Mesenchymal stem cell (in vitro differentiated cells and primary cell): ENCODE measurements around the gene RIMKLA.

Source experiments
- DNase-seq: peaks from one replicate; pipeline ENCODE4 v3.0.0-alpha.2; 2013
- H2AFZ ChIP-seq: one replicate; pipeline ENCODE4 v1.6.1; 2013; ENCODE audit warnings: low read depth, mild to moderate bottlenecking, control low read depth, inconsistent platforms, low read length, moderate library complexity
- H2AK5ac ChIP-seq: 2 replicates; pipeline ENCODE4 v1.6.1; 2013; ENCODE audit warnings: low read length, moderate library complexity, mild to moderate bottlenecking, inconsistent platforms; ENCODE audit not compliant: severe bottlenecking
- H2BK120ac ChIP-seq: one replicate; pipeline ENCODE4 v1.6.1; 2013; ENCODE audit warnings: low read depth, mild to moderate bottlenecking, inconsistent platforms, low read length, moderate library complexity
- H2BK12ac ChIP-seq, 2 experiments: one replicate each; pipeline ENCODE4 v1.6.1; 2013; ENCODE audit warnings: inconsistent platforms in 2 of 2, low read length in 2 of 2, mild to moderate bottlenecking in 2 of 2, moderate library complexity in 2 of 2, control low read depth in 1 of 2
- H2BK15ac ChIP-seq: one replicate; pipeline ENCODE4 v1.6.1; 2013; ENCODE audit warnings: mild to moderate bottlenecking, low read depth, inconsistent platforms; ENCODE audit not compliant: poor library complexity, severe bottlenecking
- H2BK5ac ChIP-seq: 2 replicates; pipeline ENCODE4 v1.6.1; 2013; ENCODE audit warnings: low read depth, mild to moderate bottlenecking, low read length, control low read depth, inconsistent platforms; ENCODE audit not compliant: poor library complexity, severe bottlenecking
- H3K14ac ChIP-seq, 2 experiments: one replicate each; pipeline ENCODE4 v1.6.1; 2013; ENCODE audit warnings: inconsistent platforms in 2 of 2, low read length in 2 of 2, control low read depth in 1 of 2, mild to moderate bottlenecking in 1 of 2, moderate library complexity in 1 of 2
- H3K18ac ChIP-seq, 2 experiments: one replicate each; pipeline ENCODE4 v1.6.1; 2013; ENCODE audit warnings: inconsistent platforms in 2 of 2, low read length in 2 of 2, control low read depth in 1 of 2, low read depth in 1 of 2, mild to moderate bottlenecking in 1 of 2
- H3K23ac ChIP-seq, 2 experiments: one replicate each; pipeline ENCODE4 v1.6.1; 2013; ENCODE audit warnings: inconsistent platforms in 2 of 2, low read length in 2 of 2, mild to moderate bottlenecking in 2 of 2, moderate library complexity in 2 of 2, control low read depth in 1 of 2
- H3K27ac ChIP-seq: 2 replicates; pipeline ENCODE4 v1.5.1; 2013; ENCODE audit warnings: mild to moderate bottlenecking, moderate library complexity, low read length, control low read depth, inconsistent platforms; ENCODE audit not compliant: poor library complexity, severe bottlenecking
- H3K27me3 ChIP-seq, 2 experiments: 2 replicates each; pipeline versions ENCODE4 v1.6.1 to v1.7.0; 2013; ENCODE audit warnings: low read length in 2 of 2, mild to moderate bottlenecking in 2 of 2, moderate library complexity in 2 of 2, control low read depth in 1 of 2, inconsistent platforms in 1 of 2; ENCODE audit not compliant: control insufficient read depth in 1 of 2, insufficient read depth in 1 of 2
- H3K36me3 ChIP-seq, 2 experiments: 2 replicates each; pipeline versions ENCODE4 v1.6.1 to v1.7.0; 2013; ENCODE audit warnings: low read length in 2 of 2, control low read depth in 1 of 2, inconsistent platforms in 1 of 2, low read depth in 1 of 2, mild to moderate bottlenecking in 1 of 2; ENCODE audit not compliant: insufficient read depth in 2 of 2, control insufficient read depth in 1 of 2
- H3K4ac ChIP-seq, 2 experiments: one replicate each; pipeline ENCODE4 v1.6.1; 2013; ENCODE audit warnings: inconsistent platforms in 2 of 2, low read length in 2 of 2, mild to moderate bottlenecking in 2 of 2, moderate library complexity in 2 of 2, control low read depth in 1 of 2, low read depth in 1 of 2
- H3K4me1 ChIP-seq: 2 replicates; pipeline ENCODE4 v1.6.1; 2013; ENCODE audit warnings: low read depth, low read length, control low read depth; ENCODE audit not compliant: control insufficient read depth, insufficient read depth
- H3K4me2 ChIP-seq: 2 replicates; pipeline ENCODE4 v1.6.1; 2013; ENCODE audit warnings: low read length, mild to moderate bottlenecking, inconsistent platforms; ENCODE audit not compliant: poor library complexity, severe bottlenecking
- H3K4me3 ChIP-seq, 2 experiments: 2 replicates each; pipeline versions ENCODE4 v1.5.1 to v1.7.0; 2013; ENCODE audit warnings: low read length in 2 of 2, mild to moderate bottlenecking in 2 of 2, control low read depth in 1 of 2, low read depth in 1 of 2; ENCODE audit not compliant: insufficient read depth in 1 of 2
- H3K79me1 ChIP-seq: replicated peaks from 2 replicates; pipeline ENCODE4 v1.6.1; 2013; ENCODE audit warnings: mild to moderate bottlenecking, control low read depth, low read length, inconsistent platforms; ENCODE audit not compliant: poor library complexity, severe bottlenecking
- H3K9ac ChIP-seq: 2 replicates; pipeline ENCODE4 v1.7.0; 2013; ENCODE audit warnings: mild to moderate bottlenecking, low read length, moderate library complexity
- H3K9me3 ChIP-seq: 2 replicates; pipeline ENCODE4 v1.7.0; 2013; ENCODE audit warnings: mild to moderate bottlenecking, low read length; ENCODE audit not compliant: control insufficient read depth
- H4K8ac ChIP-seq: one replicate; pipeline ENCODE4 v1.6.1; 2013; ENCODE audit warnings: inconsistent platforms, mild to moderate bottlenecking, low read length, moderate library complexity
- H4K91ac ChIP-seq: one replicate; pipeline ENCODE4 v1.6.1; 2013; ENCODE audit warnings: mild to moderate bottlenecking, low read length, inconsistent platforms
- WGBS: methylation state at CpG from one replicate; pipeline ENCODE4 v1.1.7; 2013; ENCODE audit warnings: mixed read lengths; 5-methylcytosine and 5-hydroxymethylcytosine counted together

RIMKLA gene

GRCh38 chr1:42381280-42381673 lies 685 bp downstream of the RIMKLA start:
- WGBS: 6% methylated on average over 7 of the region's 8 CpGs
- no peaks in the 10 kb centered on the region for H3K9me3 ChIP-seq
- no peak overlapping the region for H3K14ac ChIP-seq
- H3K36me3 ChIP-seq: peaks cover 0 to 4% of the 10 kb centered on the region in 2 experiments
- no peak overlapping the region for H3K9ac ChIP-seq
- H3K4me1 ChIP-seq: peaks cover 10% of the 10 kb centered on the region
- H3K4me2 ChIP-seq: peak overlapping the region; percentile 98
- DNase-seq: no peak
- H2AFZ ChIP-seq: no peak overlapping the region
- no peak overlapping the region for H4K91ac ChIP-seq
- no peak overlapping the region for H2BK15ac ChIP-seq
- H3K18ac ChIP-seq: no peak overlapping the region
- no peak overlapping the region for H2BK120ac ChIP-seq
- H3K79me1 ChIP-seq: no peaks in the 10 kb centered on the region
- no peak overlapping the region for H3K4ac ChIP-seq
- H2AK5ac ChIP-seq: no peak overlapping the region
- no peak overlapping the region for H2BK5ac ChIP-seq
- no peak overlapping the region for H3K23ac ChIP-seq
- peaks cover 39 to 46% of the 10 kb centered on the region in 2 experiments for H3K27me3 ChIP-seq
- H3K27ac ChIP-seq: no peak overlapping the region
- peak overlapping the region; percentile 63 to 72 for H3K4me3 ChIP-seq
- H4K8ac ChIP-seq: no peak overlapping the region
- no peak overlapping the region for H2BK12ac ChIP-seq

GRCh38 chr1:42385283-42385682 lies 4.7 kb downstream of the RIMKLA start:
- Histone ChIP-seq H3K9ac (no peak overlapping the region), H3K23ac (no peak overlapping the region), H2BK5ac (no peak overlapping the region), H3K27me3 (peaks cover 28 to 36% of the 10 kb centered on the region in 2 experiments), H3K4me2 (no peak overlapping the region), H4K8ac (no peak overlapping the region), H3K4ac (no peak overlapping the region), H3K4me3 (no peak overlapping the region), H2BK15ac (no peak overlapping the region), H3K4me1 (peaks cover 7% of the 10 kb centered on the region), H3K79me1 (no peaks in the 10 kb centered on the region), H2AK5ac (no peak overlapping the region), H3K9me3 (no peaks in the 10 kb centered on the region), H3K27ac (no peak overlapping the region), H3K14ac (no peak overlapping the region), H2AFZ (no peak overlapping the region), H3K36me3 (peaks cover 0 to 4% of the 10 kb centered on the region in 2 experiments), H4K91ac (no peak overlapping the region), H2BK120ac (no peak overlapping the region), H3K18ac (no peak overlapping the region), H2BK12ac (no peak overlapping the region)
- no CpG with 5 or more reads among the region's 1 CpG for WGBS
- DNase-seq: peak; percentile 9

- no peaks in the 10 kb centered on the region for H3K79me1 ChIP-seq
- H2AFZ ChIP-seq: no peak overlapping the region
- no peak overlapping the region for H3K18ac ChIP-seq
- no peak overlapping the region for H2BK15ac ChIP-seq
- H4K8ac ChIP-seq: no peak overlapping the region
- no peak overlapping the region for H3K9ac ChIP-seq
- H3K4me2 ChIP-seq: no peak overlapping the region
- H4K91ac ChIP-seq: no peak overlapping the region
- H2BK12ac ChIP-seq: no peak overlapping the region
- H2BK120ac ChIP-seq: no peak overlapping the region
- 93% methylated on average over 5 of the region's 6 CpGs for WGBS
- H2AK5ac ChIP-seq: no peak overlapping the region
- H3K9me3 ChIP-seq: no peaks in the 10 kb centered on the region
- no peak overlapping the region for H3K27ac ChIP-seq
- peaks cover 29 to 40% of the 10 kb centered on the region in 2 experiments for H3K27me3 ChIP-seq
- no peak overlapping the region for H3K23ac ChIP-seq
- H3K4me1 ChIP-seq: peaks cover under 1% of the 10 kb centered on the region
- no peak overlapping the region for H3K4ac ChIP-seq
- no peak overlapping the region for H3K4me3 ChIP-seq
- H2BK5ac ChIP-seq: no peak overlapping the region
- no peak for DNase-seq
- peak overlapping the region in 1 of 2 experiments; percentile 55 for H3K14ac ChIP-seq
- peaks cover 0 to under 1% of the 10 kb centered on the region in 2 experiments for H3K36me3 ChIP-seq
Observed at GRCh38 chr1:42386051-42386450, 5.5 kb downstream of the RIMKLA start.

DNA sequence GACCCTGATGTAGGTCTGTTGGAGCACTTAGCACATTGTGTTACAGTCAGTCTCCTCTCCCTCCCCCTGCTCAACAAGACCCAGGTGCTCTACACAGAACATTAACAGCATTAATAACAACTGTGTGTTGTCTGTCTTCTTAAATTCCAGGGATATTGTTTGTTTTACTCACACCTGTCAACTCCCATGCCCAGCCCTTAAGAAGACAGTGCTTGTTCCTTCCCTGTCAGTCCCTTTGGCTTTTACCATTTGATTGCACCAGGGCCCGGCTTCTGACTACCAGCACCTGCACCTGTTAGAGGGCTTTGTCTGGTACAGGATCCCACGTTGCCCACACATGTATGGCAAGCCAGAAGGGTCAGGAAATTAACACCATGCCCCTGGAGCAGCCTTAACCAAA lies 11.7 kb downstream of the RIMKLA start:
- DNase-seq: no peak
- no peak overlapping the region for H3K4ac ChIP-seq
- no peak overlapping the region for H3K4me3 ChIP-seq
- H2BK15ac ChIP-seq: no peak overlapping the region
- peaks cover 22 to 37% of the 10 kb centered on the region in 2 experiments for H3K27me3 ChIP-seq
- no peak overlapping the region for H3K18ac ChIP-seq
- 60% methylated on average over 2 of the region's 2 CpGs for WGBS
- H3K4me1 ChIP-seq: no peaks in the 10 kb centered on the region
- H3K36me3 ChIP-seq: no peaks in the 10 kb centered on the region
- H3K4me2 ChIP-seq: no peak overlapping the region
- no peak overlapping the region for H2BK120ac ChIP-seq
- H4K91ac ChIP-seq: no peak overlapping the region
- H2BK5ac ChIP-seq: no peak overlapping the region
- no peaks in the 10 kb centered on the region for H3K9me3 ChIP-seq
- no peak overlapping the region for H2BK12ac ChIP-seq
- H3K23ac ChIP-seq: no peak overlapping the region
- H3K9ac ChIP-seq: no peak overlapping the region
- H3K27ac ChIP-seq: no peak overlapping the region
- no peak overlapping the region for H4K8ac ChIP-seq
- no peak overlapping the region for H3K14ac ChIP-seq
- no peaks in the 10 kb centered on the region for H3K79me1 ChIP-seq
- H2AK5ac ChIP-seq: no peak overlapping the region
- H2AFZ ChIP-seq: no peak overlapping the region
